OCI-M2 (cell line): ENCODE results near the gene FAM89B.
A peak's percentile ranks its signal among the peaks of the same experiment; 100 is the strongest.
"Not testable (repeated sequence)": the region's sequence is repeated elsewhere in the genome, so short reads cannot be mapped to it uniquely, and the experiment has no call there.

Experiments
- DNase-seq: peaks from one replicate; lab custom pipeline; 2025; ENCODE audit not compliant: unreplicated experiment; lab: John Stamatoyannopoulos, UW

Gene FAM89B

DNA sequence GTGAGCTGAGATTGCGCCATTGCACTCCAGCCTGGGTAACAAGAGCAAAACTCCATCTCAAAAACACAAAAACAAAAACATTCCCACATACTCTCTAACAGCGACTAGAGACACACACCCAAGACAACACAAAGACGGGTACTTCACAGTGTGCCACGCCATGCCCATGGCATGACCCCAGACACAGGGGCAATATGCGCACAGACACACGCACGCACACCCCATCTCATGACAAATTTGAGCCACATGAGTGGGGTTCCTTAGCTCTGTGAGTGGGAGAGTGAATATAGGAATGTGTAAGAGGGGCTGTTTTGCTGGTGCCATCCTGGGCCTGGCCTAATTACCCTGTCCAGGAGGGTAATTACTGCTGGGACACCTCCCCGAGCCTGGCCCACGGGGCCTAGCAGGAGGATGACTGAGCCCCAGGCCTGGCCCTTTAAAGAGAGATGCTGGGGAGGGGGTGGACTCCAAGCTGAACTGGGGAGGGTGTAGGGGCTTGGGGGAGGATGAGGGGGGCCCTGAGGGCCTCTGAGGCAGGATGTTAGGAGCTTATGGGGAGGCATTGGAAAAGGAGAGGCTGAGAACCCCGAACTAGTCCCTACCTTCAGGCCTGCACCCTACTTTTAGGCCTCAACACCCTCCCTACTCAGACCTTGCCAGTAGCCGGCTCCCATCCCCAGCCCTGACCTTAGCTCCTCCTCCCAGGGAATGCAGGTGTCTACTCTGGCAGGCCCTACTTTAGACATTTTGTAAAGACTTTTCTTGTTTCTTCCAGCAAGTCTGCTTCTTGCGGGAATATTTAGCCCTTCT, 15.7 kb upstream of the FAM89B start:
- DNase-seq = no peak

GRCh38 chr11:65557280-65558001, 14.9 kb upstream of the FAM89B start:
- no peak for DNase-seq

- DNase-seq = no peak
Observed at GRCh38 chr11:65558002-65558929, 14.1 kb upstream of the FAM89B start, which contains the start of gene LTBP3. Gene LTBP3, minus strand, starts transcription at chr11:65558359. Its CDS starts 400 bp downstream, at chr11:65557959.

DNA sequence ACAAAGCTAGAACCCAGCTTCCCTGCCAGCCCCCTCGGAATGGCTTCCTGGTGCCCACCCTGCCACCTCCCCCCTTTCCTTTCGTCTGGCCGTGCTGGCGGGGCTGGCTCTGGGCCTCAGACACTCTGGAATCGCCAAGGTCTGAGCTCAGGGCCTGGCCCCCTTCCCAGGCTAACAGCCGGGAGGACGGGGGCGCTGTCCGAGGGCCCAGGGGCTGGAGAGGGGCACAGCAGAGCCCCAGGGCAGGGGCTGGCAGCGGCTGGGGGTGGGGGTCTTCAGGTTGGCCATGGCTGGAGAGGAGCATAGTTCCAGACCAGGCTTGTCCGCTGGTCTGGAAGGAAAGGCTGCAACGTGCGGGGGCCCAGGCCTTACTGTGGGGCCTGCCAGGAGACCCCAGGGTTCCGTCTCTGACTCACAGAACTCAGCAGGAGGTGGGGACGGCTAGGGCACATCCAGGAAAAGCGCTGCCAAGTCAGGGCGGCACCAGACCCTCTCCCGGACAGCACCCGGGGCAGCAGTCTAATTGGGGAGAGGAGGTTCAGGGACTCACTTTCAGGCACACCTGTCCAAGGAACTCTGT, 13.3 kb upstream of the FAM89B start:
- no peak for DNase-seq

- DNase-seq = no peak
Observed at GRCh38 chr11:65559535-65559934, 12.8 kb upstream of the FAM89B start.

GRCh38 chr11:65559951-65560537, 12.3 kb upstream of the FAM89B start:
- DNase-seq = no peak

- no peak for DNase-seq
Observed at GRCh38 chr11:65560555-65561418, 11.6 kb upstream of the FAM89B start.

DNA sequence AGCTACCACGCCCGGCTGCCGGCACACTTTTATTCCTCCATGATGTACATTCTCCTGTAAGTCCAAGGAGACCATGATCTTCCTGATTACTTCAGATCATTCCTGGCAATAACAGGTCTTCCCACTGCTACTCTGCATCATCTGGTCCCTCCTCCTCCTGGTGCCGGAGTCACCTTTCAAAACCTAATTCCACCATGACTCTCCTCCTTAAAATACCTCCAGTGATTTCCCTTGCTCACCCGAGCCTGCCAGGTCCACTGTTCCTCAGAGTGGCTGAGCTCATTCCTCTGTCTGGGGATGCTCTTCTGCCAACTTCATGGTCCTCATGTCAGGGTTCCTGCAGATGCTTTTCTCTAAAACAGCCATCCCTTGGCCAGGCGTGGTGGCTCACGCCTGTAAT, 10.3 kb upstream of the FAM89B start:
- no peak for DNase-seq

GRCh38 chr11:65562788-65563187, 9.6 kb upstream of the FAM89B start:
- DNase-seq = no peak

DNA sequence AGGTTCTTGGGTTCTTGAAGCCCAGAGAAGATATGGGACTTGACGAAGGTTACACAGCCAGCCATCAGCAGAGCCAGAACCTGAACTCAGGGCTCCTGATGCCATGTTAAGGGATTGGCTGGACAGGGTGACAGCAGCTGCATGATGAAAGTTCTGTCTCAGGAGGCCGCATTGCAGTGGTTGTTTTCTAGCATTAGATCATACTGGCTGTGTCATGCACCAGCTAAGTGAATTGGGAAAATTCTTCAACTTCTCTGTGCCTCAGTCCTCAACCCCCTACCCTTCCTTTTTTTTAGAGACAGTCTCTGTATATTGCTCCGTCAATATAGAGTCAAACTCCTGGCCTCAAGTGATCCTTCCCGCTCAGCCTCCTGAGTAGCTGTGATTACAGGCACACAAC, 8.7 kb upstream of the FAM89B start:
- no peak for DNase-seq

DNA sequence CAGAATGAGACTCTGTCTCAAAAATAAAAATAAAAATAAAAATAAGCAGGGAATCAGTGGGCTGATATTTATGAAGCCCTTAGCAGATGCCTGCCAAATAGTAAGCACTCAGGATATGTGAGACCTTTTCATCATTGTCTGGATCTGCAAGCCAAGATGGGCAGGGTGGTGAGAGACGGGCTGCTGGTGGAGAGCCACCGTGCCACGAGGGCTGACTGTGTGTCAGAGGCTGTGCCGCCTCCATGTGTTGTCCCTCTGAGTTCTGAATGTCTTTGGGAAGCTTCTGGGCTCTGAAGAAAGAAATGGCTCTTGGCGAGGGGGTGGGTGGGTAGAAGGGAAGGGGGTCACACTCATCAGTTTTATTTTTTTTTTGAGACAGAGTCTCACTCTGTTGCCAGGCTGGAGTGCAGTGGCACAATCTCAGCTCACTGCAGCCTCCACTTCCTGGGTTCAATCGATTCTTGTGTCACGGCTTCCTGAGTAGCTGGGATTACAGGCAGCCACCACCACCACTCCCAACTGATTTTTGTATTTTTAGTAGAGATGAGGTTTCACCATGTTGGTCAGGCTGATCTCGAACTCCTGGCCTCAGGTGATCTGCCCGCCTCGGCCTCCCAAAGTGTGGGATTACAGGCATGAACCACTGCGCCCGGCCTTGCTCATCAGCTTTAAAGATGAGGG, 7.3 kb upstream of the FAM89B start:
- not testable (repeated sequence) for DNase-seq

DNA sequence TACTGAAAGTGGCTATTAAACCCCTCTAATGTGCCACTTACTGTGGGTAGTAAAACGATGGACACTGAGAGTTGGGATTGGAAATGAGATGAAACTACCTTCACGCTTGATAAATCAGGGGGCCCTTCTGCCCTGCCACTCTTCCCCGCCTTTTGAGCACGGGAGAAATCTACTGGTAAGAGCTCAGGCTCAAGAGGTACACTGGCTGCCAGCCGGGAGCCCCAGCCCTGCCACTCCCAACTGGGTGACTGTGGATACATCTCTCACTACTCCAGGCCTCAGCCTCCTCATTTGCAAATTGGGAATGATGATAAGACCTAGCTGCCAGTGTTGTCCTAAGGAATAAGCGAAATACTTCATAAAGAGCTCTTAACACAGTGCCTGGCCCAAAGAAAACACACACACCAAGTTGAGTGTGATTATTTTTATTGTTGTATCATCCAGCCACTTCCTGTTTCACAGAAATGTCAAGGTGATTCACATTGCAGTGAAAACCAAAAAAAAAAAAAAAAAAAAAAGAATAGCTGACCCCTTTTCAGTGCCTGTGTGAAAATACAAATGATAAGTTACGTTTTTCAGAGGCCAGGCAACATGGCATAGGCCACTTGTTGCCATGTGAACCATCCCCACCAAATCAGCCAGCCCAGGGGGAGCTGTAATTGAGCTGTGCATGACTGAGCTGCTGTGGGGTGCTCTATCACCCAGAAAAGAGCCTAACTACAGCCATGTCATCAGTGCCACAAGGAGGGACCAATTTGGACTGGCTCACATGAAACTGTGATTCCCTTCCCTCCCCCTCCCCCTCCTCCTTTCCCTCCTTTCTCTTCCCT, 6.5 kb upstream of the FAM89B start:
- DNase-seq = no peak

- DNase-seq = no peak
Observed at GRCh38 chr11:65569164-65569972, 3.0 kb upstream of the FAM89B start.

GRCh38 chr11:65569973-65570918, 2.1 kb upstream of the FAM89B start, which contains the start of gene ZNRD2:
Gene ZNRD2, plus strand, starts transcription at chr11:65570477. Its CDS starts 15 bp downstream, at chr11:65570492.
- DNase-seq = peak; percentile 46

DNA sequence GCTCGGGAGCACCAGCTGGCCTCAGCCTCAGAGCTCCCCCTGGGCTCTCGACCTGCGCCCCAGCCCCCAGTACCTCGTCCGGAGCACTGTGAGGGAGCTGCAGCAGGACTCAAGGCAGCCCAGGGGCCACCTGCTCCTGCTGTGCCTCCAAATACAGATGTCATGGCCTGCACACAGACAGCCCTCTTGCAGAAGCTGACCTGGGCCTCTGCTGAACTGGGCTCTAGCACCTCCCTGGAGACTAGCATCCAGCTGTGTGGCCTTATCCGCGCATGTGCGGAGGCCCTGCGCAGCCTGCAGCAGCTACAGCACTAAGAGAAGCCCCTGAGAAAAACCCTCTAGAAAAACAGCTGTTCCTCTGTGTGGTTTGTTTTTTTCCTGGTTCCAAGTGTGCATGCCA, 918 bp upstream of the FAM89B start:
- no peak for DNase-seq

- no peak for DNase-seq
Observed at GRCh38 chr11:65571940-65572339, 398 bp upstream of the FAM89B start.
